H1 (cell line): ENCODE measurements around the gene STARD3. TPM values are rescaled to one million over a fixed set of nuclear protein-coding genes. Genes with fewer than 3 reads are reported as not detected.
A peak's percentile ranks its signal among the peaks of the same experiment; 100 is the strongest.

Experiments
- EGR1 ChIP-seq: IDR thresholded peaks from 2 replicates; pipeline ENCODE4 v1.6.1; 2011; ENCODE audit warnings: low read depth, low read length, borderline replicate concordance
- EP300 ChIP-seq, 2 experiments: IDR thresholded peaks; 1 replicate in 1 of 2; 2 replicates in 1 of 2; pipeline ENCODE4 v1.6.1; 2011 to 2012; ENCODE audit warnings: low read depth in 2 of 2, low read length in 2 of 2, mild to moderate bottlenecking in 2 of 2, borderline replicate concordance in 1 of 2, inconsistent platforms in 1 of 2, moderate library complexity in 1 of 2
- POU5F1 ChIP-seq: IDR thresholded peaks from 2 replicates; pipeline ENCODE4 v1.6.1; 2011; ENCODE audit warnings: low read depth, mild to moderate bottlenecking, low read length, moderate library complexity
- SIRT6 ChIP-seq: IDR thresholded peaks from one replicate; pipeline ENCODE4 v1.7.1; 2012; ENCODE audit warnings: low read length, inconsistent platforms
- SP2 ChIP-seq: IDR thresholded peaks from 2 replicates; pipeline ENCODE4 v1.6.1; 2012; ENCODE audit warnings: mild to moderate bottlenecking, low read length, inconsistent platforms
- TCF12 ChIP-seq: IDR thresholded peaks from 2 replicates; pipeline ENCODE4 v1.6.1; 2011; ENCODE audit warnings: low read depth, mild to moderate bottlenecking, low read length
- YY1 ChIP-seq: IDR thresholded peaks from 2 replicates; pipeline ENCODE4 v1.6.1; 2011; ENCODE audit warnings: low read depth, mild to moderate bottlenecking, low read length
- polyA plus RNA-seq, 7 experiments: library from polyadenylated mRNA; depleted of rRNA in 3 of 7; stranded (reverse) in 5 of 7; unstranded in 2 of 7; fragments of >200 nt in 5 of 7; fragments of 200-250 nt in 2 of 7; gene quantifications; 1 replicate in 5 of 7; 2 replicates in 1 of 7; 4 replicates in 1 of 7; pipeline versions ENCODE4 v1.2.1 to v1.2.3, GENCODE V29; 2011 to 2013; ENCODE audit warnings: missing spikeins in 2 of 7, mixed read lengths in 2 of 7
- total RNA-seq: library from RNA; stranded (reverse); fragmentation: NEBNext Ultra II Directional; extraction: Animal tissue kit (Norgen Biotek cat#: 25700); gene quantifications from 2 replicates; pipeline ENCODE4 v1.2.1, GENCODE V29; 2021
- TF ChIP-seq, protein P1 (sequence below): fragments of 300-600 bp; sonication (generic); IDR thresholded peaks from 2 replicates; pipeline ENCODE4 v1.7.1; 2012; ENCODE audit warnings: low read length, moderate library complexity, mild to moderate bottlenecking, inconsistent platforms; ENCODE audit not compliant: insufficient replicate concordance
- TF ChIP-seq, protein P2 (sequence below): IDR thresholded peaks from 2 replicates; pipeline ENCODE4 v1.6.1; 2012; ENCODE audit warnings: inconsistent platforms

Gene STARD3
- total and polyA plus RNA-seq, 2 of the 8 experiments (the other 6 are each of a cell fraction or from before 2014, with no cell fraction given): 47.6 to 80.3 TPM

DNA sequence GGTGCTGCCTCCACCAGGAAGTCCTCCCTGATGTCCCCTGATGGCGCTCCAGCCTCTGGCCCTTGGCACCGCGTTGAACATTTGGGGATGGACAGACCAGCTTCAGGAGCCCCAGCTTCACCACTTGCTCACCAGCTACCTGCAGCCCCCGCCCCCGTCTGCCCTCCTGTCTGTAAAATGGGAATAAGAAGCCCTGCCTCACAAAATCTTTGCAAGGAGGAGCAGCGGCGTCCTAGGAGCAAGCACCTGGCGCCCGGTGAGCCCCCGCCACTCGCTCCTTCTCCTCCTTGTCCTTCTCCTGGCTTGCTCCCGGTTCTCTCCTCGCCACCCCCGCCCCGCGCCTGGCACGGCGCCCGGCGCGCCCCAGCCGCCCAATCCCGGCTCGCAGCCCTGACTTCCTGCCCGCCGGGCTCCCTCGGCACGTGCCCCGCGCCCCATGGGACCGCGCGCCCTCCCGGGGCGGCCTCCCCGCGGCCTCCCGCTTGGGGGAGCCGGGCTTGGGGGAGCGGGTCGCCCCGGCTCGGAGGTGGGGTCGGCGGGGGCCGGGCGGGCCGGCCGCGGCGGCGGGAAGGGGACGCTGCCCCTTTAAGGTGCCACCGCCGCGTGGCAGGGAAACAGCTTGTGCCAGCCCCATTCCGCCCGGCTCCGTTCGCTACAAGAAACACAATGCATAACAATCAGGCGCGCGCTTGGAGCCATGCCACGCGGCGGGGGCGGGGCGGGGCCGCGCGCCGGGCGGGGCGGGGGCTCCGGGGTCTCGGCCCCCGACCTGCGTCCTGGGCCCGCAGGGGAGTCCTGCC, 19.3 kb upstream of the STARD3 start (continued):
- TF ChIP-seq, protein P1, sequence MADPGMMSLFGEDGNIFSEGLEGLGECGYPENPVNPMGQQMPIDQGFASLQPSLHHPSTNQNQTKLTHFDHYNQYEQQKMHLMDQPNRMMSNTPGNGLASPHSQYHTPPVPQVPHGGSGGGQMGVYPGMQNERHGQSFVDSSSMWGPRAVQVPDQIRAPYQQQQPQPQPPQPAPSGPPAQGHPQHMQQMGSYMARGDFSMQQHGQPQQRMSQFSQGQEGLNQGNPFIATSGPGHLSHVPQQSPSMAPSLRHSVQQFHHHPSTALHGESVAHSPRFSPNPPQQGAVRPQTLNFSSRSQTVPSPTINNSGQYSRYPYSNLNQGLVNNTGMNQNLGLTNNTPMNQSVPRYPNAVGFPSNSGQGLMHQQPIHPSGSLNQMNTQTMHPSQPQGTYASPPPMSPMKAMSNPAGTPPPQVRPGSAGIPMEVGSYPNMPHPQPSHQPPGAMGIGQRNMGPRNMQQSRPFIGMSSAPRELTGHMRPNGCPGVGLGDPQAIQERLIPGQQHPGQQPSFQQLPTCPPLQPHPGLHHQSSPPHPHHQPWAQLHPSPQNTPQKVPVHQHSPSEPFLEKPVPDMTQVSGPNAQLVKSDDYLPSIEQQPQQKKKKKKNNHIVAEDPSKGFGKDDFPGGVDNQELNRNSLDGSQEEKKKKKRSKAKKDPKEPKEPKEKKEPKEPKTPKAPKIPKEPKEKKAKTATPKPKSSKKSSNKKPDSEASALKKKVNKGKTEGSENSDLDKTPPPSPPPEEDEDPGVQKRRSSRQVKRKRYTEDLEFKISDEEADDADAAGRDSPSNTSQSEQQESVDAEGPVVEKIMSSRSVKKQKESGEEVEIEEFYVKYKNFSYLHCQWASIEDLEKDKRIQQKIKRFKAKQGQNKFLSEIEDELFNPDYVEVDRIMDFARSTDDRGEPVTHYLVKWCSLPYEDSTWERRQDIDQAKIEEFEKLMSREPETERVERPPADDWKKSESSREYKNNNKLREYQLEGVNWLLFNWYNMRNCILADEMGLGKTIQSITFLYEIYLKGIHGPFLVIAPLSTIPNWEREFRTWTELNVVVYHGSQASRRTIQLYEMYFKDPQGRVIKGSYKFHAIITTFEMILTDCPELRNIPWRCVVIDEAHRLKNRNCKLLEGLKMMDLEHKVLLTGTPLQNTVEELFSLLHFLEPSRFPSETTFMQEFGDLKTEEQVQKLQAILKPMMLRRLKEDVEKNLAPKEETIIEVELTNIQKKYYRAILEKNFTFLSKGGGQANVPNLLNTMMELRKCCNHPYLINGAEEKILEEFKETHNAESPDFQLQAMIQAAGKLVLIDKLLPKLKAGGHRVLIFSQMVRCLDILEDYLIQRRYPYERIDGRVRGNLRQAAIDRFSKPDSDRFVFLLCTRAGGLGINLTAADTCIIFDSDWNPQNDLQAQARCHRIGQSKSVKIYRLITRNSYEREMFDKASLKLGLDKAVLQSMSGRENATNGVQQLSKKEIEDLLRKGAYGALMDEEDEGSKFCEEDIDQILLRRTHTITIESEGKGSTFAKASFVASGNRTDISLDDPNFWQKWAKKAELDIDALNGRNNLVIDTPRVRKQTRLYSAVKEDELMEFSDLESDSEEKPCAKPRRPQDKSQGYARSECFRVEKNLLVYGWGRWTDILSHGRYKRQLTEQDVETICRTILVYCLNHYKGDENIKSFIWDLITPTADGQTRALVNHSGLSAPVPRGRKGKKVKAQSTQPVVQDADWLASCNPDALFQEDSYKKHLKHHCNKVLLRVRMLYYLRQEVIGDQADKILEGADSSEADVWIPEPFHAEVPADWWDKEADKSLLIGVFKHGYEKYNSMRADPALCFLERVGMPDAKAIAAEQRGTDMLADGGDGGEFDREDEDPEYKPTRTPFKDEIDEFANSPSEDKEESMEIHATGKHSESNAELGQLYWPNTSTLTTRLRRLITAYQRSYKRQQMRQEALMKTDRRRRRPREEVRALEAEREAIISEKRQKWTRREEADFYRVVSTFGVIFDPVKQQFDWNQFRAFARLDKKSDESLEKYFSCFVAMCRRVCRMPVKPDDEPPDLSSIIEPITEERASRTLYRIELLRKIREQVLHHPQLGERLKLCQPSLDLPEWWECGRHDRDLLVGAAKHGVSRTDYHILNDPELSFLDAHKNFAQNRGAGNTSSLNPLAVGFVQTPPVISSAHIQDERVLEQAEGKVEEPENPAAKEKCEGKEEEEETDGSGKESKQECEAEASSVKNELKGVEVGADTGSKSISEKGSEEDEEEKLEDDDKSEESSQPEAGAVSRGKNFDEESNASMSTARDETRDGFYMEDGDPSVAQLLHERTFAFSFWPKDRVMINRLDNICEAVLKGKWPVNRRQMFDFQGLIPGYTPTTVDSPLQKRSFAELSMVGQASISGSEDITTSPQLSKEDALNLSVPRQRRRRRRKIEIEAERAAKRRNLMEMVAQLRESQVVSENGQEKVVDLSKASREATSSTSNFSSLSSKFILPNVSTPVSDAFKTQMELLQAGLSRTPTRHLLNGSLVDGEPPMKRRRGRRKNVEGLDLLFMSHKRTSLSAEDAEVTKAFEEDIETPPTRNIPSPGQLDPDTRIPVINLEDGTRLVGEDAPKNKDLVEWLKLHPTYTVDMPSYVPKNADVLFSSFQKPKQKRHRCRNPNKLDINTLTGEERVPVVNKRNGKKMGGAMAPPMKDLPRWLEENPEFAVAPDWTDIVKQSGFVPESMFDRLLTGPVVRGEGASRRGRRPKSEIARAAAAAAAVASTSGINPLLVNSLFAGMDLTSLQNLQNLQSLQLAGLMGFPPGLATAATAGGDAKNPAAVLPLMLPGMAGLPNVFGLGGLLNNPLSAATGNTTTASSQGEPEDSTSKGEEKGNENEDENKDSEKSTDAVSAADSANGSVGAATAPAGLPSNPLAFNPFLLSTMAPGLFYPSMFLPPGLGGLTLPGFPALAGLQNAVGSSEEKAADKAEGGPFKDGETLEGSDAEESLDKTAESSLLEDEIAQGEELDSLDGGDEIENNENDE: no peak
- TF ChIP-seq POU5F1 (no peak), SP2 (no peak), EGR1 (no peak), EP300 (IDR thresholded peaks at IDR 0.05; ENCODE audit: borderline replicate concordance in 1 of 2, low read depth in 2 of 2, low read length in 2 of 2) (no peak), SIRT6 (no peak), TCF12 (no peak), YY1 (no peak)
- TF ChIP-seq, protein P2, sequence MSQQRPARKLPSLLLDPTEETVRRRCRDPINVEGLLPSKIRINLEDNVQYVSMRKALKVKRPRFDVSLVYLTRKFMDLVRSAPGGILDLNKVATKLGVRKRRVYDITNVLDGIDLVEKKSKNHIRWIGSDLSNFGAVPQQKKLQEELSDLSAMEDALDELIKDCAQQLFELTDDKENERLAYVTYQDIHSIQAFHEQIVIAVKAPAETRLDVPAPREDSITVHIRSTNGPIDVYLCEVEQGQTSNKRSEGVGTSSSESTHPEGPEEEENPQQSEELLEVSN: peak; percentile 58; the same call in 1 of the 2 replicates
